Measurements from ENCODE around the gene TRIM54. TPM values are rescaled to one million over a fixed set of nuclear protein-coding genes. Genes with fewer than 3 reads are reported as not detected.
"Not testable (repeated sequence)": the region's sequence is repeated elsewhere in the genome, so short reads cannot be mapped to it uniquely, and the experiment has no call there.

TRIM54 gene
- total RNA-seq, 2 experiments from 2014 or later = not detected

DNA sequence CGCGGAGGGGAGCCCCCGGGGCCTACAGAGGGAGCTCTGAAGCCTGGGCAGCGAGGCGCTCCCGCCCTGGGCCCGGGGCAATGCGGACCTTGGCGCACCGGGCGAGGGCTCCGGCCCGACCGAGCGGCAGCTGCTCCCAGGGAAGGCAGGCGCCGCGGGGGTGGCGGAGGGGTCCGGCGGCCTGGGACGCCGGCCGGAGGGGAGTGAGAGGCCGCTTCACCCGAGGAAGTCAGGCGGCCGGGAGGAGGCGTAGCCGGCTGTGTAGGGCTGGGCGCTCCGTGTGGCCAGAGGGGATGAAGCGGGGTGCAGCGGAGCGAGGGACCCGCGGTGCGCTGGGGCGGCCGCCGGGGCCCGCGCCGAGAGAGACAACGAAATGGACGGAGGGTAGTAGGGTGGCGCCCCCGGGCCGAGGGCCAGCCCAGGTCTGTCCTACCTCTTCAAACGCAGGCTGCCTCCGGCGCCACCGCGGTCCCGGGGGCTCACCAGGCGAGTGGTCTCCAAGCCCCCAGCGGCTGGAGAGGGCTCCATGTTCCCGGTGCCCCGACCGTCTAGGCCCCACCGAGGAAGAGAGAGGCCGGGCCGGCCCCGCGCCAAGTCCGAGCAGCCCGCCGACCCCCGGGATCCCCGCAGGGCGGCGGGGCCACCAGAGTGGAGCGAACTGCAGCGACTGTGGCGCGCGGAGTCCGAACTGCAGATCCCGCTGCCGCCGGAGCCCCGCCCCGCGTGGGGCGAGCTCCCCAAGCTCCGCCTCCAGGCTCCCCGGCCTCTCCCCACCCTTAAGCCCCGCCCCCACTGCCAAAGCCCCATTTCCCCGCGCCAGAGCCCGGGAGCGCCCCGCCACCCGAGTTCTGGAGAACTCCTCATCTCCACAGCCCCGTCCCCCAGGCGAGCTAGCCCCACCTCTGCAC is 19.6 kb upstream of the TRIM54 start, which contains the start of gene SLC30A3:
TSS of gene SLC30A3 (minus strand) at position 669 of the 908 bp plus-strand sequence. CDS start at position 528, 141 bp downstream.
- H3K27me3 Mint-ChIP-seq = peaks cover 48% of the 10 kb centered on the region
- ChIA-PET POLR2A (no interaction called here), CTCF (interaction anchor here (0.7 to 3.4 kb wide), 8 partner anchors 10 to 414 kb away, joined by 3 to 15 read pairs (median 4); partner anchors contain the start of gene TRIM54)
- peaks cover 2% of the 10 kb centered on the region for H3K36me3 Mint-ChIP-seq (ENCODE audit: low read depth)
- peak within 1 kb of the TSS; percentile 66 for H3K4me3 Mint-ChIP-seq
- peaks cover 27% of the 10 kb centered on the region for H3K4me1 Mint-ChIP-seq
- H3K9me3 Mint-ChIP-seq = no peaks in the 10 kb centered on the region
- H3K27ac Mint-ChIP-seq = no peak within 1 kb of the TSS
- peak; percentile 79 for DNase-seq

DNA sequence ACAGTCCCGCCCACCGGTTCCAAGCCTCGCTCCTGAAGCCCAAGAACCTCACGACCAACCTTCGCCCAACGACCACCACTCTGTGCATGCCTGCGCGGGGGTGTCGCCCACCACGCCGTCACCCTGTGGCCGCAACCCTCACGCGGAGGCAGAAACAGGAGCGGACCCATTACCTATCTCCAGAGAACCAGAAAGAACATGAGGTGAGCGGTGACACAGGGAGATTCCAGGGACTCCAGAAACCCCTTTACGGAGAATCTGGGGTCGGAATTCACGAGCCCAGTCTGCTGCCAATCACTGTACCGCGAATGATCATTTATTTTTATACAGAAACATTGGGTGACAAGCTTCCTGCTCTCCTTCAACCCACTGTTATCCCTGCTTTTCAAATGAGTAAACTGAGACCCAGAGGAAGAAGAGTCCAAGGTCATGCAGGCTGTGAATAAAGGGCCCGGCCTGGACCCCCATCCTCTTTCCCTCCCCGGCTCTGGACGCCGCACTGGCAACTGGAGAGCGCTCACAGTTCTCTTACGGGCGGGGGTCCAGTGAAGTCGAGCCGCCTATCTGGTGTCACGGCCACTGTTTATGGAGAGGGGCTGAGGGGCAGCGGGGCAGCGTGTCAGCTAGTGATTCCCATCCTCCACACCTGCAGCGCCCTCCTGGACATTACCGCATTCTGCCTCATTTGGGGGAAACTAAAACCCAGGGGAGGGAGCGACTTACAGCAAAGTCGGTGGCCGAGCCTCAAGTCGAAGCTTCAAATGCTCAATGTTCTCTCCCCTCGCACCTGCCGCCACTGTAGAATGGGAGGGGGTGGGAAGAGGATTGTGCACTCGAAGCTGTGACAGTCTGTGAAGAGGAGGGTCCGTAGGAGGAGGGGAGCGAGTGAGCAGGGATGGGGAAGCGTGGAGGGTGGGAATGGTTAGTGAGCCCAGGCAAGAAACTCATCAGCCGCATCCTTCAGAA is 18.7 kb upstream of the TRIM54 start:
- peaks cover 2% of the 10 kb centered on the region for H3K36me3 Mint-ChIP-seq (ENCODE audit: low read depth)
- no peak overlapping the region for H3K27ac Mint-ChIP-seq
- H3K4me1 Mint-ChIP-seq = peaks cover 27% of the 10 kb centered on the region
- H3K9me3 Mint-ChIP-seq = no peaks in the 10 kb centered on the region
- H3K27me3 Mint-ChIP-seq = peaks cover 46% of the 10 kb centered on the region
- DNase-seq = no peak
- POLR2A ChIA-PET = no interaction called here
- peak overlapping the region; percentile 66 for H3K4me3 Mint-ChIP-seq
- CTCF ChIA-PET = interaction anchor here (0.7 to 3.4 kb wide), 9 partner anchors 10 to 415 kb away, joined by 3 to 17 read pairs (median 4); partner anchors contain the start of genes TCF23 and TRIM54

DNA sequence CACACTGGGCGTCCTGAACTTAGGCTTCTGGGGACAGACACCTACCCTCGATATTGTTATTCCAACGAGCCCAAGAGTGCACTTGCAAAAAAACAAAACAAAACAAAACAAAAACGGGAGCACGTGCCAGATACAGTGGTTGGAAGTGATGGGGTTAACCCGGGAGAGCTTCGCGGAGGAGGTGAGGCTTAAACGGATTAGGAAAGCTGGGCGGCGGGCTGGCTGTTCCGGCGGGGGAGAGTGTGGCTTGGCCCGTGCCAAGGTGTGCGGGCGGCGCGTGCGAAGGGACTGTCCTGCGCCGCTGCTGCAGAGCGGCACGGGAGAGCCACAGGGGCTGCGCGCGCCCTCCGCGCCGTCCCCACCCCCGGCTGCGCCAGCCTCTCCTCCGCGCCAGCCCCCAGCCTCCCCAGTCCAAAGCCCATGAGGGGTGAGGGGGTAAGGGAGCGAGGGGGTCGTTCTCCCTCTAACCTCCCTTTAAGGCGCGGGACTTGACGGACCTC is 17.9 kb upstream of the TRIM54 start:
- peaks cover 2% of the 10 kb centered on the region for H3K36me3 Mint-ChIP-seq (ENCODE audit: low read depth)

DNA sequence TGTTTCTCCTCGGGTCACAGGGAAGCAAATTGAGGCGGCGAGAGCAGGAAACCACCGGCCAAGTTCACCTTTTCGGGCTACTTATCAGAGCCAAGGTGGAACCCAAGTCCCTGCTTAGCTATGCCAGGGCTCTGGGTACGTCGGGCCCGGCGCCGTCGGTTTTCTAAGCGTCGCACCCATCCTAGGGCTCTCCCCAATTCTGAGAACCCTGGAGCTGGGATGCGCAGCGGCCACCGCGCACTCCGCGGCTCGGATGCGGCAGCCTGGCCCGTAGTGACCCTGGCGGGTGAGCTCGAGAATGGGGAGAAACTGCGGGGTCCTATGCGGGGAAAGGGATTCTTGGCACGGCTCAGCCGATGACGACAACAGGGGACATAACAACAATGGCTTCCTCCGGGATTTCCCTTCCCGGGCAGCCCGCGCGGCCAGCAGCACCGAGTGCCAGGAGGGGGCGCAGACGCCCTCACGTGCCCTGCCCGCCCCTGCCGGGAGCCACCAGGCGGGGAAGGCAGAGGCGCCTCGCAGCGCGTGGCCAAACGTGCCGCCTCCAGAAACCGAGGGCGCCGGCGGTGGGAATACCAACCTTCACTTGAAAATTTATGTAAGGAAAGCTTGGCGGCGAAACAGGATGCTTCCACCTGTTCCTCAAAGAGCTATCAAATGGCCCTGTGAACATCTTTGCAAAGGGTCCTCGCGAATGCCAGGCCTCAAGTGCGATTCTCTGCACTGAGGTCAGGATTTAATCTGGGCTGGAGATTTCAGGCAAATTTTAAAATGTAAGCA is 17.3 kb upstream of the TRIM54 start:
- Mint-ChIP-seq H3K4me1 (peaks cover 27% of the 10 kb centered on the region), H3K9me3 (no peaks in the 10 kb centered on the region), H3K27me3 (peaks cover 45% of the 10 kb centered on the region), H3K36me3 (ENCODE audit: low read depth) (peaks cover 2% of the 10 kb centered on the region), H3K27ac (no peak overlapping the region), H3K4me3 (peak overlapping the region; percentile 39)
- ChIA-PET CTCF (interaction anchor here (0.6 to 3.4 kb wide), 9 partner anchors 12 to 364 kb away, joined by 3 to 19 read pairs (median 4); partner anchors contain the start of genes CCDC121, GPN1, PREB and TCF23), POLR2A (no interaction called here)
- peak; percentile 51 for DNase-seq

More for the DNA sequence above, 17.9 kb upstream of the TRIM54 start:
- ChIA-PET CTCF (interaction anchor here (1.2 to 3.4 kb wide), 4 partner anchors 13 to 115 kb away, joined by 3 to 19 read pairs (median 16); partner anchors contain the start of gene TCF23), POLR2A (no interaction called here)
- H3K4me3 Mint-ChIP-seq = peak overlapping the region; percentile 66
- peaks cover 27% of the 10 kb centered on the region for H3K4me1 Mint-ChIP-seq
- peaks cover 43% of the 10 kb centered on the region for H3K27me3 Mint-ChIP-seq
- no peak overlapping the region for H3K27ac Mint-ChIP-seq
- no peak for DNase-seq
- H3K9me3 Mint-ChIP-seq = no peaks in the 10 kb centered on the region

DNA sequence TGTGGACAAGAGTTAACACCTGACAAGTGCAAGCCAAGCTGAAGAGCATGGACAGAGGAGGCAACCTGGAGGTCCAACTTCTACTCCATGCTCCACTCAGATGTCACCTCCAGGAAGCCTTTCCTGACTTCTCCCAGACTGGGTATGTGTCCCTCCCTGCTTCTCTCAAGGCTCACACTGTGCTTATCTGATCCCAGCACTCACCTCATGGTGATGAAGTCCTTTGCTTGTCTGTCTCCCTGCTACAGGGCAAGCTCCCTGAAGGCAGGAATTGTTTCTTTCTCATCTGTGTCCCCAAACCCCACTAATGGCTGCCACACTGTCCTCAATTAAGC is 16.7 kb upstream of the TRIM54 start:
- H3K4me1 Mint-ChIP-seq = peaks cover 27% of the 10 kb centered on the region
- peaks cover 44% of the 10 kb centered on the region for H3K27me3 Mint-ChIP-seq
- peaks cover 2% of the 10 kb centered on the region for H3K36me3 Mint-ChIP-seq (ENCODE audit: low read depth)
- no peak for DNase-seq
- CTCF ChIA-PET = interaction anchor here (0.6 to 3.4 kb wide), 8 partner anchors 12 to 363 kb away, joined by 3 to 19 read pairs (median 5); partner anchors contain the start of genes CCDC121, GPN1 and PREB
- POLR2A ChIA-PET = no interaction called here
- H3K9me3 Mint-ChIP-seq = no peaks in the 10 kb centered on the region
- no peak overlapping the region for H3K4me3 Mint-ChIP-seq
- no peak overlapping the region for H3K27ac Mint-ChIP-seq

DNA sequence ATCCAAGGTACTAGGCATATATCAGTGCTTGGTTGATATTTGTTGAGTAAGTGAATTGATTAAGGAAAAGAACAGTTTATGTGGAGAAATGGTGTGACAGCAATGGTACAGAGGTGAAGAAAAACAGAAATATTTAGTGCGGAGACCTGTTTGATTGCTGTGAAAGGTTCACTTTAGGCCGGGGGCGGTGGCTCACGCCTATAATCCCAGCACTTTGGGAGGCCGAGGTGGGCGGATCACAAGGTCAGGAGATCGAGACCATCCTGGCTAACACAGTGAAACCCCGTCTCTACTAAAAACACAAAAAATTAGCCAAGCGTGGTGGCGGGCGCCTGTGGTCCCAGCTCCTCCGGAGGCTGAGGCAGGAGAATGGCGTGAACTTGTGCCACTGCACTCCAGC is 13.9 kb upstream of the TRIM54 start:
- H3K9me3 Mint-ChIP-seq; H3K36me3 Mint-ChIP-seq (ENCODE audit: low read depth); H3K4me3 Mint-ChIP-seq; CTCF ChIA-PET; H3K27ac Mint-ChIP-seq; DNase-seq; POLR2A ChIA-PET: not testable (repeated sequence)
- H3K27me3 Mint-ChIP-seq = peaks cover 37% of the 10 kb centered on the region
- H3K4me1 Mint-ChIP-seq = peaks cover 21% of the 10 kb centered on the region

DNA sequence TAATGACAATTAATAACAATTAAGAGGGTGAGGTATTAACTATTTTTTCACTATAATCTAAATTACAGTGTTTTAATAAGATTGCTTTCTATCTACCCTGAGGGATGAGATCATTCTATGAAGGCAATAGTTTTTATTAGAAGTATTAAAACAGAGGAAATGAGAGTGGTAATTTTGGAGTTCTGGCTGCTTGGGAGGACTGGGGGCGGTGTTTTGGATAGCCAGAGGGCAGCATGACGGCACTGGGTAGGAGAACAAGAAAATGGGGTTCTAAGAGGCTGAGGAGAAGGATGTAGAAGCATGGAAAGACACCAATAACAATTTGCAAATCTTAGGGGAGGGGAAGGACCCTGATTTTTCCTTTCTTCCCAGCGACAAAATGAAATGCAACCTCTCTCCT is 12.1 kb upstream of the TRIM54 start:
- no peak overlapping the region for H3K27ac Mint-ChIP-seq
- POLR2A ChIA-PET = interaction anchor here (0.6 kb wide), 1 partner anchor 140 kb away, joined by 3 read pairs; no protein-coding TSS in a partner anchor
- DNase-seq = no peak
- H3K9me3 Mint-ChIP-seq = no peaks in the 10 kb centered on the region
- CTCF ChIA-PET = interaction anchor here (1.3 to 2.5 kb wide), 3 partner anchors 9 to 280 kb away, joined by 3 to 10 read pairs (median 3); no protein-coding TSS in a partner anchor
- H3K36me3 Mint-ChIP-seq (ENCODE audit: low read depth) = no peaks in the 10 kb centered on the region
- peaks cover 8% of the 10 kb centered on the region for H3K4me1 Mint-ChIP-seq
- no peak overlapping the region for H3K4me3 Mint-ChIP-seq
- H3K27me3 Mint-ChIP-seq = peaks cover 25% of the 10 kb centered on the region

DNA sequence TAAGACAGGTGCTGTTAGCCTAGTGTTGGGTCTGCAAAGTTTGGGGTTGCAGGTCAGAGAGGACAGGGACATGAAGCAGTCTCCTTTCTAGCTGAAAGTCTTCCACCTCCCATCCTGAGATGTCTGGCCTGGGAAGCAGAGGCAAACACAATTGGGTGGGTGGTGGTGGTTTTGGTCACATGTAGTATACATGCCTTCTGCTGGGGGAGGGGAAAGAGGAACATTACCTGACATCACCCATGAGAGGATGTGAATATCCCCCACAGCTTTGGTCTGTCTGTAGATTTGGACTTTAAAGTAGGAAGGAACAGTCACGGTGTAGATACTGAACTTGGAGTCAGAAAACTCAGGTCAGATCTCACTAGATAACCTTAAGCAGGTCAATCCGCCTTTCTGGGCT is 11.6 kb upstream of the TRIM54 start:
- DNase-seq = no peak
- Mint-ChIP-seq H3K36me3 (ENCODE audit: low read depth) (no peaks in the 10 kb centered on the region), H3K27ac (no peak overlapping the region), H3K9me3 (no peaks in the 10 kb centered on the region), H3K27me3 (peaks cover 25% of the 10 kb centered on the region), H3K4me3 (no peak overlapping the region), H3K4me1 (peaks cover 3% of the 10 kb centered on the region)
- ChIA-PET CTCF (interaction anchor here (1.3 to 2.5 kb wide), 3 partner anchors 9 to 281 kb away, joined by 3 to 10 read pairs (median 3); no protein-coding TSS in a partner anchor), POLR2A (interaction anchor here (0.6 kb wide), 1 partner anchor 139 kb away, joined by 3 read pairs; no protein-coding TSS in a partner anchor)

DNA sequence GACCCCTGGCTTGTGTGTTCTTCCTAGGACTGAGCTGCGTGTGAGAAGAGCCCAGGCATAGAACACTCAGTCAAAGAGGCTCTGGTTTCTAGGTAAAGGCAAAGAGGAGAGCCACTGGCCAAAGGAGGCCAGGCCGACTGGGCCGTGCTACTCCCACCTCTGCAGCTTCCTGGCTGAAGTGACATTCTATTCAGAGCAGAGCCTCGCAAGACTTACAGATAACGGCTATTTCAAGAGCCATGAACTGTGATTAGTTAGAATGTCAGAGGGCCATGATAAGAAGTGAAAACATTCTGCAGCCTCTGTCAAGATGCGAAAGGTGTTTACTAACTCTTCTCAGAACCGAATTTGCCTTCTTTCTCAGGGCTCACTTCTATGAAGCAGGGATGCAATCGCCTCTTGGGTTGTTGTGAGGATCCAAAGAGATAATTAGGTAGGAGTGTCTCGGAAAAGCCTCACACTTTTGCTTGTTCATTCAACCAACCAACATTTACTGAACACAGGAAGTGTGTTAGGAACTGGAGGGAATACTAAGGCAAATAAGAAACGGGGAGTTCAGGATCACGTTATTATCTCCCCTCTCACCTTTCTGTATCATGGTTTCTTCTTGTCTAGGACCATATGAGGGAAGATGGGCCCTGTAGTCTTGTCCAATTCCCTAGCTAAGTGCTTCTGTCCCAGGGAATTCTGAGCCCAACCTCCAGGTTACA is 10.4 kb upstream of the TRIM54 start:
- Mint-ChIP-seq H3K4me1 (peaks cover 3% of the 10 kb centered on the region), H3K4me3 (no peak overlapping the region), H3K36me3 (ENCODE audit: low read depth) (no peaks in the 10 kb centered on the region), H3K27ac (no peak overlapping the region), H3K9me3 (no peaks in the 10 kb centered on the region), H3K27me3 (peaks cover 25% of the 10 kb centered on the region)
- DNase-seq = no peak
- CTCF ChIA-PET = interaction anchor here (0.6 to 1.3 kb wide), 5 partner anchors 10 to 455 kb away, joined by 3 to 7 read pairs (median 3); no protein-coding TSS in a partner anchor
- POLR2A ChIA-PET = no interaction called here

DNA sequence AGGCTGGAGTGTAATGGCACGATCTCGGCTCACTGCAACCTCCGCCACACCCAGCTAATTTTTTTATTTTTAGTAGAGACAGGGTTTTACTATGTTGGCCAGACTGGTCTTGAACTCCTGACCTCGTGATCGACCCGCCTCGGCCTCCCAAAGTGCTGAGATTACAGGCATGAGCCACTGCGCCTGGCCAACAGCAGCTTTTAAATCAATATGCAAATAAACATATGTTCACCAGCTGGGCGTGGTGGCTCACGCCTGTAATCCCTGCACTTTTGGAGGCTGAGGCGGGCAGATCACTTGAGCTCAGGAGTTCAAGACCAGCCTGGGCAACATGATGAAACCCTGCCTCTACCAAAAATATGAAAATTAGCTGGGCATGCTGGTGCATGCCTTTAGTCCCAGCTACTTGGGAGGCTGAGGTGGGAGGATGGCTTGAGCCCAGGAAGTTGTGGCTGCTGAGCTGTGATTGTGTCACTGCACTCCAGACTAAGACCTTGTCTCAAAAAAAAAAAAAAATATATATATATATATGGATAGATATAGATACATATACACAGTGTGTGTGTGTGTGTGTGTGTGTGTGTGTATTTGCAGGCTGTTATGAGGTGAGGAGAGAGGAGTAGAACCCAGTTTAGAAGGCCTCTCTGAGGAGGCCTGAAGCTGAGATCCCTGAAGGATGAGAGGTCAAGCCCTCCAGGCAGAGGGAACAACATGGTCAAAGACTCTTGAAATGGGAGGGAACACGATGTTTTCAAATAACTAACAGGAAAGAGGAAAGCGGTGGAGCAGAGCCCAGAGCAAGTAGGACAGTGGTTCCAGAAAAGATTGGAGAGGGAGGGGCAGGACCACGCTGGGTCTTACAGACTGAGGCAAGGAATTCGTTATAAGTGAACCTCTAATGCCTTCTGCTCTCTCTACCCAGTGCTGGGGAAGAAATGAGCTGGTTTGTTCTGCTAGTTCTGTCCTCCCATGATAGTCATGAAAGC is 9.4 kb upstream of the TRIM54 start:
- CTCF ChIA-PET = interaction anchor here (0.6 to 1.2 kb wide), 5 partner anchors 9 to 552 kb away, joined by 3 read pairs; partner anchors contain the start of gene SLC30A3
- H3K36me3 Mint-ChIP-seq (ENCODE audit: low read depth); H3K9me3 Mint-ChIP-seq; H3K4me1 Mint-ChIP-seq; H3K4me3 Mint-ChIP-seq; H3K27ac Mint-ChIP-seq; DNase-seq; POLR2A ChIA-PET: not testable (repeated sequence)
- H3K27me3 Mint-ChIP-seq = peaks cover 29% of the 10 kb centered on the region

Measured in activated CD4-positive, alpha-beta T cell treated with anti-CD3 and anti-CD28 coated beads, Interleukin-2, amount 10 ng/mL, durations not matched to agents 7 days and 5 days (primary cell).